Measurements from ENCODE around the gene SPTBN4.
A peak's percentile ranks its signal among the peaks of the same experiment; 100 is the strongest.

Gene SPTBN4

GRCh38 chr19:40607311-40608239 is 140.8 kb downstream of the SPTBN4 start:
- DNase-seq, result no peak

DNA sequence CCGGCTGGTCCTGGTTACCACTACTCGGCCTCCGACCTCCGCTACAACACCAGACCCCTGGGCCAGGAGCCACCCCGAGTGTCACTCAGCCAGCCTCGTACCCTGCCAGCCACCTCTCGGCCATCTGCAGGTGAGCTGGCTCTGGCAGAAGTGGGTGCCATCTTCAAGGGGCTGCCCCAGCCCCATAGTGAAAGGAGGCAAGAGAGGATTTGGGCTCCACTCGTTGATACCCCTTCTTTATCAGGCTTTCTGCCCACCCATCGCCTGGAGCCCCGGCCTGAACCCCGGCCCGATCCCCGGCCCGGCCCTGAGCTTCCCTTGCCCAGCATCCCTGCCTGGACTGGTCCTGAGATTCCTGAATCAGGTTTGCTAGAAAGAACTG is 141.4 kb downstream of the SPTBN4 start:
- DNase-seq, result no peak

DNA sequence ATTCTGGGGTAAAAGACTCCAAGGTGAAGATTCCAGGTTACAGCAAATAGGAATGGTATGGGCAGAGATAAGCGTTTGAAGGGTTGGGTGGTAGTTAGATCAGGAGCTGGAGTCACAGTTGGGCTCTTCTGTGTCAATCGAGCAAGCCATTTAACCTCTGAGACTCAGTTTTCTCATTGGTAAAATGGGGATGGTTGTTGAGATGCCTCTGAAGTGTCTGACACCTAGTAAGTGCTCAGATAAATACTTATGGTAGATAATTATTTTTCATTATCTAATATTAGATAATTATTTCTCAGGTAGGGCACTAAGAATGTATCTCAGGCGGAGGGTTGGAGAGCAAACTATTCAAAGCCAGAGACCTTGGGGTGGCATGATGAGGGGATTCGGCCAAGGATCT is 142.2 kb downstream of the SPTBN4 start:
- DNase-seq, result no peak

GRCh38 chr19:40609561-40610395 is 143.0 kb downstream of the SPTBN4 start:
- peak; percentile 36 for DNase-seq

DNA sequence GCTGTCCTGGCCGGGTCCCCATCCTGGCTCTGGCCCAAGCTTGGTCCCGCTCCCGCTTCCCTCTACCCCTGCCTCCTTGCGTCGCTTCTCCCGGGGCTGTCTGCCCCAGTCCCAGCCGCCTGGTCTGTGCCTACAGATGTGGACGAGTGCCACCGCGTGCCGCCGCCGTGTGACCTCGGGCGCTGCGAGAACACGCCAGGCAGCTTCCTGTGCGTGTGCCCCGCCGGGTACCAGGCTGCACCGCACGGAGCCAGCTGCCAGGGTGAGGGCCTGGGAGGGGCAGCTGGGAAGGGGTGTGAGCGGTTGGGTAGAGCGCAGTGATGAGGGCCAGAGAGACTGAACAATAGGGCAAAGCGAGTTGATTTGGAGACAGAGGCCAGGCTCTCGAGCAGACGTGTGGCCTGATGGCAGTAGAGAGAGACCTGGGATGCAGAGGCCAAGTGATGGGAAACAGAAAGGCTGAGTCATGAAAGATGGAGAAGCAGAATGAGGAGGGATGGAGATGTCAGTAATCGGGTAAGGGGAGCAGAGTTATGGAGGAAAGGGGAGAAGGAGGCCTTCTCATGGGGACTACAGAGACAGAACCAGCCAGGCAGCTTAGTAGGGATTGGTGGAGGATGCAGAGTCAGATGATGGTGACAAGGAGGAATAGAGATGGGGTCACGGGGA is 143.7 kb downstream of the SPTBN4 start:
- DNase-seq, result no peak

DNA sequence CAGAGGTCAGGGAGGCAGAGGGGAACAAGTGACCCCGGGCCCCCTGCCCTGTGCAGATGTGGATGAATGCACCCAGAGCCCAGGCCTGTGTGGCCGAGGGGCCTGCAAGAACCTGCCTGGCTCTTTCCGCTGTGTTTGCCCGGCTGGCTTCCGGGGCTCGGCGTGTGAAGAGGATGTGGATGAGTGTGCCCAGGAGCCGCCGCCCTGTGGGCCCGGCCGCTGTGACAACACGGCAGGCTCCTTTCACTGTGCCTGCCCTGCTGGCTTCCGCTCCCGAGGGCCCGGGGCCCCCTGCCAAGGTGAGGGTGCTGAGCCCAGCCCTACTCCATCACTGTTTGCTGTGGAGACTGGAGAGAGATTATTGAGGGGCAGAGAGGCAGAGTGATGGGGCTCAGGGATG is 144.3 kb downstream of the SPTBN4 start:
- no peak for DNase-seq

DNA sequence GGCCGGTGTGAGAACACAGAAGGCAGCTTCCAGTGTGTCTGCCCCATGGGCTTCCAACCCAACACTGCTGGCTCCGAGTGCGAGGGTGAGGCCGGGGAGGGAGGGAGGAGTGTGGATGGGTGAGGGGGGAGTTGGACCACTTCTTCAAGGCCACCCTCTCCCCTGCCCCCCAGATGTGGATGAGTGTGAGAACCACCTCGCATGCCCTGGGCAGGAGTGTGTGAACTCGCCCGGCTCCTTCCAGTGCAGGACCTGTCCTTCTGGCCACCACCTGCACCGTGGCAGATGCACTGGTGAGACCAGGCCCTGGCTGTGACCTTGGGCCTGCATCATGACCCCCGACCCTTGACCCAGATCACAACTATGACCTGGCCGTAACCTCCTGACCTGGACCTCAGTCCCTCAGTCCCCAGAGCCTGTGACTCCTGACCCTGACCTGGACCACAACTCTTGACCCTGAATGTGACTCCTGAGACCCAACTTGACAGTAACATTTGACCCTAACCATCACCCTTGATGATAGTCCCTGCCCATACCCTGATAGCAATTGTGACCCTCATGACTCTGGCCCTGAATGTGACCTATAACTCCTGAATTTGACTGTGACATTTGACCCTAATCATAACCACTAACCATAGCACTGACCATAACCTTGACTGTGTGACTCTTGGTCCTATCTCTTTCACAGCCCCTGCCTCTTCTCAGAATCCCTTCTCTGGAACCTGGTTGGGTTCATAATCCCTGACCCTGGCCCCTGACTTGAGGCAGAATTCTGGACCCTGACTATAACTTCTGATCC is 145.3 kb downstream of the SPTBN4 start:
- DNase-seq, result no peak

DNA sequence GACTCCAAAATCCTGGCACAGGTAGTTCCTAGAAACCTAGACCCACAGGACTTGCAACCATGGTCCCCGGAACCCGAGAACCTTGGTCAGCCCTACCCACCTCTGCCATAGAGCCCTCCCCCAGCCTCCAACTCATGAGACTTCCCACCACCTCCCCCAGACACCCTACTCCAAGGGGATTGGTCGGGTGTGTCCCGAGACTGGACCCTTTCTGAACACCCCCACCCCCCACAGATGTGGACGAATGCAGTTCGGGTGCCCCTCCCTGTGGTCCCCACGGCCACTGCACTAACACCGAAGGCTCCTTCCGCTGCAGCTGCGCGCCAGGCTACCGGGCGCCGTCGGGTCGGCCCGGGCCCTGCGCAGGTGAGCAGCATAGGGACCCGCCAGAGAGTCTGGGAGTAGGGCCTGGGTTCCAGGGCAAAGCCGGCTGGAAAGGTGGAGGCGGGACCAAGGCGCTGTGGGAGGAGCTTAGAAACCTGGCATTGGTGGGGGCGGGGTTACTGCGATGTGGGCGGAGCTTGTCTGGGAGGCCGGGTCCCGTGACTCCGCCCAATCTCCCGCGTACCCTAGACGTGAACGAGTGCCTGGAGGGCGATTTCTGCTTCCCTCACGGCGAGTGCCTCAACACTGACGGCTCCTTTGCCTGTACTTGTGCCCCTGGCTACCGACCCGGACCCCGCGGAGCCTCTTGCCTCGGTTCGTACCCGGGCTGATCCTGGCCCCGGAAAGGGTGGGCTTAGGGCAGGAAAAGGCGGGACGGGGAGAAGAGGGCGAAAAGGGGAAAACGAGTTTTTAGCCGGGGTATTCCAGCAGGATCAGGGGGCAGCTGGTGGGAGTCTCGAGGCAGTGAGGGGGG is 146.3 kb downstream of the SPTBN4 start:
- no peak for DNase-seq

GRCh38 chr19:40613690-40614621 is 147.2 kb downstream of the SPTBN4 start:
- no peak for DNase-seq

DNA sequence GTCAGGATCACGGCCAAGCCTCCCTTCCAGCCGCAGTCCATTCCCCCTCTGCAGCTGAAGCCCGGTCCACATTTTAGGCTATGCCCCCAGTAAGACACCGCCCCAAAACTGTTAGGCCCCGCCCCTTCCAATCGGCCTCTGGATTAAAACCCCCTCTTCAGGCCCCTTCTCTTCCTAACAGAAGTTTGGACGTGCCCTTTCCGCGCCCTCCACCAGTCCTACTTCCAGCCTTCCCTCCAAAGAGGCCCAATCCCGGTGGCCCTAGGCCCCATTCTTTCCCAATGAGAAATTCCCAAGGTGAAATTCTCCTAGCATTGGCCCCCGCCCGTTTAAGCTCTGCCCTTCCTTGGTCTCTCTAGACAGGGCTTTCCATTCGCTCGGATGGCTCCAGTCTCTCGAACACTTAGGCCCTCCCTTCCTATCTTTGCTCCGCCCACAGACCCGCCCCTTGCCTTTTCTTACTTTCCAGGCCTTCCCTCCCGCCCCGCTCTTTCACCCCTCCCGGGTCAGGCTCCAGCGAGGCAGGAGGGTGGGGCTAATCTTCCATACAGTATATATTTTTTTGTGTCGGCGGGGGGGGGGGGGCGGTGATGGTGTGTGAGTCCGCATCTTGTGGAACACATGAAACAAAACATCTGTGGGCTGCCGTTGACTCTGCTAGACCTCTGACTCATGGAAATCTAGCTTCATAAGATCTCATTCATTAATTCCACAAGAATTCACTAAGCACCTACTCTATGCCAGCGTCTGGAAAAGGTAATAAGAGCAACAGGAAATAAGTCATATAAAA is 148.0 kb downstream of the SPTBN4 start:
- no peak for DNase-seq

GRCh38 chr19:40616178-40616577 is 149.4 kb downstream of the SPTBN4 start:
- DNase-seq, result no peak

DNA sequence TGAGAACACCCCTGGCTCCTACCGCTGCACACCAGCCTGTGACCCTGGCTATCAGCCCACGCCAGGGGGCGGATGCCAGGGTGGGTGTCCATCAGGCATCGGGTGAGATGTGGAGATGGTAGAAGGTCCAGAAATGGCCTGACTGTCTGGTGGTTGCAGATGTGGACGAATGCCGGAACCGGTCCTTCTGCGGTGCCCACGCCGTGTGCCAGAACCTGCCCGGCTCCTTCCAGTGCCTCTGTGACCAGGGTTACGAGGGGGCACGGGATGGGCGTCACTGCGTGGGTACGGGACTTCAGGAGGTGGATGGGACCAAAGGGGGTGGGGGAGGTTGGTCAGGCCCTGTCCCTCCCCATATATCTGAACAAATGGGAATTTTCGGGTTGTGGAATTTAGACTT is 150.1 kb downstream of the SPTBN4 start:
- DNase-seq, result no peak

GRCh38 chr19:40617961-40618360 is 151.2 kb downstream of the SPTBN4 start:
- no peak for DNase-seq

- DNase-seq, result no peak
These were observed 152.7 kb downstream of the SPTBN4 start for GRCh38 chr19:40619333-40620160.

GRCh38 chr19:40620161-40620485 is 153.3 kb downstream of the SPTBN4 start:
- DNase-seq, result no peak

- no peak for DNase-seq
These were observed 154.5 kb downstream of the SPTBN4 start for GRCh38 chr19:40621283-40621682.

GRCh38 chr19:40621966-40622772 is 155.4 kb downstream of the SPTBN4 start:
- DNase-seq, result no peak

- DNase-seq, result no peak
These were observed 155.9 kb downstream of the SPTBN4 start for GRCh38 chr19:40622773-40623075.
